Osteocyte (in vitro differentiated cells): Measurements from ENCODE around the gene TSPAN18. TPM values are rescaled to one million over a fixed set of nuclear protein-coding genes. Genes with fewer than 3 reads are reported as not detected.

Experiments
- DNase-seq: peaks from one replicate; pipeline ENCODE4 v3.0.0; 2021; ENCODE audit warnings: mixed read lengths; ENCODE audit not compliant: unreplicated experiment; ENCODE audit errors: extremely low spot score
- H3K27ac Mint-ChIP-seq: one replicate; pipeline ENCODE4 v1.8.0; 2021; ENCODE audit warnings: mild to moderate bottlenecking, mixed read lengths; ENCODE audit not compliant: unreplicated experiment
- H3K27me3 Mint-ChIP-seq: one replicate; pipeline ENCODE4 v1.8.0; 2021; ENCODE audit warnings: mixed read lengths; ENCODE audit not compliant: unreplicated experiment
- H3K36me3 Mint-ChIP-seq: one replicate; pipeline ENCODE4 v1.8.0; 2021; ENCODE audit warnings: mixed read lengths; ENCODE audit not compliant: unreplicated experiment
- H3K4me1 Mint-ChIP-seq: one replicate; pipeline ENCODE4 v1.8.0; 2021; ENCODE audit warnings: mixed read lengths; ENCODE audit not compliant: unreplicated experiment
- H3K4me3 Mint-ChIP-seq: one replicate; pipeline ENCODE4 v1.8.0; 2021; ENCODE audit warnings: mild to moderate bottlenecking, moderate library complexity, mixed read lengths; ENCODE audit not compliant: unreplicated experiment
- H3K9me3 Mint-ChIP-seq: one replicate; pipeline ENCODE4 v1.8.0; 2021; ENCODE audit warnings: mixed read lengths; ENCODE audit not compliant: unreplicated experiment
- CTCF ChIP-seq: fragments of 200-600 bp; sonication (generic); IDR thresholded peaks from 2 replicates; pipeline ENCODE4 v1.5.0; 2021; ENCODE audit warnings: antibody characterized with exemption, mild to moderate bottlenecking, moderate library complexity
- total RNA-seq: library from RNA; stranded (reverse); gene quantifications from 2 replicates; pipeline ENCODE4 v1.2.1, GENCODE V29; 2021

The TSPAN18 gene
- total RNA-seq, 1 donor from 2014 or later, result 13.4 TPM

- Mint-ChIP-seq H3K27ac (no peak overlapping the region), H3K36me3 (no peaks in the 10 kb centered on the region), H3K4me1 (peaks cover 17% of the 10 kb centered on the region), H3K9me3 (no peaks in the 10 kb centered on the region), H3K27me3 (peaks cover 3% of the 10 kb centered on the region), H3K4me3 (no peak overlapping the region)
- no peak for TF ChIP-seq CTCF
- DNase-seq, result no peak
Measured at GRCh38 chr11:44855493-44855849, 128.7 kb downstream of the TSPAN18 start.

- H3K27me3 Mint-ChIP-seq, result peaks cover 4% of the 10 kb centered on the region
- H3K36me3 Mint-ChIP-seq, result no peaks in the 10 kb centered on the region
- H3K9me3 Mint-ChIP-seq, result no peaks in the 10 kb centered on the region
- no peak overlapping the region for H3K27ac Mint-ChIP-seq
- no peak for DNase-seq
- H3K4me1 Mint-ChIP-seq, result peaks cover 34% of the 10 kb centered on the region
- no peak overlapping the region for H3K4me3 Mint-ChIP-seq
- TF ChIP-seq CTCF, result no peak
Measured at GRCh38 chr11:44857490-44858090, 130.8 kb downstream of the TSPAN18 start.

DNA sequence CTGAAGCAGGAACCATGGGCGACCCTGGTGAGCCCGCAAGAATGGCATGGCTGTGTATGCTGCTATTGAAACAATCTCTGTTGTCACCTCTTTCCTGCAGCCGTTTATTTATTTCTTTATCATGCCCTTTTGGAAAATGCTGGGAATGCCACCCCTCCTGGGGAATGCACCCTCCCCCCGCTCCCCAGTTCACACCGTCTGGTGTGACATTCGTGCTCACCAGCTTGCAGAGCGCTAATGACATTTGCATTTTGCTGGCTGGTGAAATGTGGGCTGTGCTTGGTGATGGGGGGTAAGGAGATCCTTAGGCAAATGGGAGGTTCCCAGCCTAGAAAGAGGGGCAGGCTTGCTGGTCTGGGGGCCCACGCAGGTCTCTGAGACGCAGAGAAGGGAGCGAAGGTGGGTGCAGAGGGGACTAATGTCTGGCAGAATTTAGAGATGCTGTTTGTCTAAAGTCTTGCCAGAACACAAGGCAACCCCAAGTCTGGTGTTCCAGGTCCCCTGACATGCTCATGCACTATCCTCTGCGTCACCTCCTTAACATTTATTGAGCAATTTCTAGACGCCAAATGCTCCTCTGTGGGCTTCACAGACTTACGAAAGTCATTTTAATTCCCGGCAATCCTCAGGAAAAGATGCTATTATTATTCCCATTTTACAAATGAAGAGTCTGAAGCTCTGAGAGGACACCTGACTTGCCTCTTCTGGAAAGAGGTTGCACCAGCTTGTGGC lies 132.2 kb downstream of the TSPAN18 start:
- no peak for TF ChIP-seq CTCF
- no peaks in the 10 kb centered on the region for H3K36me3 Mint-ChIP-seq
- peaks cover 4% of the 10 kb centered on the region for H3K27me3 Mint-ChIP-seq
- no peaks in the 10 kb centered on the region for H3K9me3 Mint-ChIP-seq
- peaks cover 43% of the 10 kb centered on the region for H3K4me1 Mint-ChIP-seq
- no peak for DNase-seq
- no peak overlapping the region for H3K27ac Mint-ChIP-seq
- H3K4me3 Mint-ChIP-seq, result no peak overlapping the region

- H3K4me3 Mint-ChIP-seq, result no peak overlapping the region
- no peak for DNase-seq
- peaks cover 43% of the 10 kb centered on the region for H3K4me1 Mint-ChIP-seq
- H3K27ac Mint-ChIP-seq, result no peak overlapping the region
- H3K36me3 Mint-ChIP-seq, result no peaks in the 10 kb centered on the region
- TF ChIP-seq CTCF, result no peak
- H3K9me3 Mint-ChIP-seq, result no peaks in the 10 kb centered on the region
- H3K27me3 Mint-ChIP-seq, result peaks cover 4% of the 10 kb centered on the region
Measured at GRCh38 chr11:44859528-44859925, 132.8 kb downstream of the TSPAN18 start.

DNA sequence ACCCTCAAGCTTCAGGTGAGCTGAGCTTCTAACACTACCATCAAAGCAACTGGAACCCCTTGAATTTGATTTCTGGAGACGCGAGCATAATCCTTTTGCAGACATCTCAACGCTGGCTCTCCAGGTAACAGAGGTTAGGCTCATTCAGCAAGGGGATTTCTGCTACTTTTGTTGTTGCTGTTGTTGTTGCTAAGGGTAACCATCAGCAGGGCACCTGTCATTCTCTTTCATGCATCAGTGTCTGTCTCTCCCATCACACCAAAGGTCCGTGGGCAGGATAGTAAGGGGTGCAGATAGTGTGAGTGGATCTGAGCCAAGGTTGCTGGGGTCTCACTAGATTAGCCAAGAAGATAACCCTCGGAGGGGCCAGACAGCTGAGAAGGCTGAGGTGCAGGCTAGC lies 133.6 kb downstream of the TSPAN18 start:
- no peak for TF ChIP-seq CTCF
- peaks cover 4% of the 10 kb centered on the region for H3K27me3 Mint-ChIP-seq
- DNase-seq, result no peak
- no peaks in the 10 kb centered on the region for H3K36me3 Mint-ChIP-seq
- H3K4me1 Mint-ChIP-seq, result peaks cover 40% of the 10 kb centered on the region
- H3K9me3 Mint-ChIP-seq, result no peaks in the 10 kb centered on the region
- no peak overlapping the region for H3K27ac Mint-ChIP-seq
- no peak overlapping the region for H3K4me3 Mint-ChIP-seq
